IMR-90 (cell line): ENCODE measurements around the gene VWA7. TPM values are rescaled to one million over a fixed set of nuclear protein-coding genes. Genes with fewer than 3 reads are reported as not detected.
A peak's percentile ranks its signal among the peaks of the same experiment; 100 is the strongest.

Experiments
- ATAC-seq: fragments of 200-7000 bp; cut with Tn5 transposase; 2 replicates; pipeline ENCODE4 v1.9.1; 2020; ENCODE audit warnings: low read depth, mild to moderate bottlenecking, moderate library complexity
- BruUV-seq: library from RNA; stranded (reverse); fragments of 400-500 nt; replicated peaks from 2 replicates; lab custom pipeline; 2021; lab: Mats Ljungman, UMichigan
- CTCF ChIA-PET: fragments of 300-600 bp; formaldehyde crosslinking; extraction: SDS; loops from one replicate; lab custom pipeline; 2021; ENCODE audit warnings: antibody characterized with exemption; lab: Yijun Ruan, JAX
- POLR2A ChIA-PET: fragments of 300-600 bp; sonication (Branson Sonifier 250); formaldehyde crosslinking; loops from one replicate; lab custom pipeline; 2022; ENCODE audit warnings: antibody characterized with exemption; ENCODE audit not compliant: unreplicated experiment; lab: Charles Lee
- DNase-seq: peaks from one replicate; pipeline ENCODE4 v3.0.0; 2013
- H2AFZ ChIP-seq: replicated peaks from 2 replicates; pipeline ENCODE3; 2013; ENCODE audit warnings: low read length, mild to moderate bottlenecking; ENCODE audit not compliant: poor library complexity
- H2AK5ac ChIP-seq: 2 replicates; pipeline ENCODE4 v1.6.1; 2013; ENCODE audit warnings: low read depth, low read length, inconsistent platforms
- H2AK9ac ChIP-seq: replicated peaks from 2 replicates; pipeline ENCODE3; 2013; ENCODE audit warnings: mild to moderate bottlenecking, low read depth, low read length, moderate library complexity; ENCODE audit not compliant: poor library complexity
- H2BK120ac ChIP-seq: 2 replicates; pipeline ENCODE4 v1.6.1; 2013; ENCODE audit warnings: low read depth, low read length, inconsistent platforms
- H2BK15ac ChIP-seq: 3 replicates; pipeline ENCODE4 v1.6.1; 2013; ENCODE audit warnings: low read depth, low read length, inconsistent platforms
- H2BK20ac ChIP-seq: 2 replicates; pipeline ENCODE4 v1.6.1; 2013; ENCODE audit warnings: low read depth, mild to moderate bottlenecking, inconsistent platforms, low read length, moderate library complexity
- H2BK5ac ChIP-seq: 2 replicates; pipeline ENCODE4 v1.6.1; 2013; ENCODE audit warnings: mild to moderate bottlenecking, low read depth, low read length, inconsistent platforms; ENCODE audit not compliant: poor library complexity, severe bottlenecking
- H3K14ac ChIP-seq: replicated peaks from 2 replicates; pipeline ENCODE4 v1.6.1; 2013; ENCODE audit warnings: low read depth, low read length, inconsistent platforms
- H3K18ac ChIP-seq: 2 replicates; pipeline ENCODE4 v1.6.1; 2013; ENCODE audit warnings: low read depth, low read length, control low read depth
- H3K23ac ChIP-seq: 2 replicates; pipeline ENCODE4 v1.6.1; 2013; ENCODE audit warnings: low read depth, low read length, inconsistent platforms
- H3K27ac ChIP-seq: 2 replicates; pipeline ENCODE4 v1.5.1; 2013; ENCODE audit warnings: mild to moderate bottlenecking, control low read depth, low read length; ENCODE audit not compliant: insufficient read depth
- H3K27me3 ChIP-seq: 2 replicates; pipeline ENCODE4 v1.6.1; 2013; ENCODE audit warnings: low read length; ENCODE audit not compliant: control insufficient read depth, insufficient read depth
- H3K36me3 ChIP-seq: 2 replicates; pipeline ENCODE4 v1.6.1; 2013; ENCODE audit warnings: low read length, mixed read lengths; ENCODE audit not compliant: control insufficient read depth, insufficient read depth
- H3K4ac ChIP-seq: 2 replicates; pipeline ENCODE4 v1.6.1; 2013; ENCODE audit warnings: low read depth, low read length, inconsistent platforms
- H3K4me1 ChIP-seq: 2 replicates; pipeline ENCODE4 v1.6.1; 2013; ENCODE audit warnings: low read length, mixed read lengths; ENCODE audit not compliant: control insufficient read depth, insufficient read depth
- H3K4me2 ChIP-seq: 2 replicates; pipeline ENCODE4 v1.6.1; 2013; ENCODE audit warnings: low read depth, mild to moderate bottlenecking, control low read depth, low read length, moderate library complexity
- H3K4me3 ChIP-seq: 2 replicates; pipeline ENCODE4 v1.5.1; 2013; ENCODE audit warnings: low read depth, mild to moderate bottlenecking, control low read depth, low read length, moderate library complexity; ENCODE audit not compliant: insufficient read depth
- H3K56ac ChIP-seq: 2 replicates; pipeline ENCODE4 v1.6.1; 2013; ENCODE audit warnings: low read length, inconsistent platforms; ENCODE audit not compliant: insufficient read depth; ENCODE audit errors: extremely low read depth
- H3K79me1 ChIP-seq, 2 experiments: 2 replicates each; pipeline ENCODE4 v1.6.1; 2013; ENCODE audit warnings: low read length in 2 of 2, inconsistent platforms in 1 of 2, low read depth in 1 of 2
- H3K9ac ChIP-seq: 2 replicates; pipeline ENCODE4 v1.6.1; 2013; ENCODE audit warnings: low read depth, low read length, control low read depth
- H3K9me1 ChIP-seq: 2 replicates; pipeline ENCODE4 v1.6.1; 2013; ENCODE audit warnings: low read length, inconsistent platforms; ENCODE audit not compliant: insufficient read depth
- H3K9me3 ChIP-seq: 2 replicates; pipeline ENCODE4 v1.6.1; 2013; ENCODE audit warnings: low read length; ENCODE audit not compliant: control insufficient read depth, insufficient read depth
- H4K20me1 ChIP-seq: 2 replicates; pipeline ENCODE4 v1.6.1; 2013; ENCODE audit warnings: low read length, inconsistent platforms; ENCODE audit not compliant: insufficient read depth
- H4K5ac ChIP-seq: 2 replicates; pipeline ENCODE4 v1.6.1; 2013; ENCODE audit warnings: mild to moderate bottlenecking, low read depth, low read length, control low read depth
- H4K8ac ChIP-seq, 2 experiments: 2 replicates each; pipeline ENCODE4 v1.6.1; 2013; ENCODE audit warnings: low read depth in 2 of 2, low read length in 2 of 2, control low read depth in 1 of 2, inconsistent platforms in 1 of 2
- H4K91ac ChIP-seq: 2 replicates; pipeline ENCODE4 v1.6.1; 2013; ENCODE audit warnings: low read depth, low read length, inconsistent platforms; ENCODE audit not compliant: insufficient read depth
- BHLHE40 ChIP-seq: fragments of 150-350 bp; IDR thresholded peaks from 2 replicates; pipeline ENCODE4 v1.6.1; 2016; ENCODE audit warnings: mild to moderate bottlenecking, low read depth, low read length
- CEBPB ChIP-seq: IDR thresholded peaks from 2 replicates; pipeline ENCODE4 v1.6.1; 2012; ENCODE audit warnings: low read depth, low read length, improper control_type of control experiment
- CHD1 ChIP-seq: IDR thresholded peaks from 2 replicates; pipeline ENCODE4 v1.6.1; 2012; ENCODE audit warnings: low read depth, low read length, improper control_type of control experiment
- CTCF ChIP-seq: conservative IDR thresholded peaks from 2 replicates; pipeline ENCODE4 v1.5.1; 2012; ENCODE audit warnings: mild to moderate bottlenecking, low read depth, low read length, improper control_type of control experiment
- ELK1 ChIP-seq: fragments of 150-350 bp; IDR thresholded peaks from 2 replicates; pipeline ENCODE4 v1.6.1; 2016; ENCODE audit warnings: low read depth, mild to moderate bottlenecking, low read length, moderate library complexity, borderline replicate concordance
- FOS ChIP-seq: fragments of 150-350 bp; IDR thresholded peaks from 2 replicates; pipeline ENCODE4 v1.6.1; 2016; ENCODE audit warnings: low read depth, low read length
- MAFK ChIP-seq: IDR thresholded peaks from 2 replicates; pipeline ENCODE4 v1.6.1; 2012; ENCODE audit warnings: low read depth, low read length, improper control_type of control experiment
- MAZ ChIP-seq: IDR thresholded peaks from 2 replicates; pipeline ENCODE4 v1.6.1; 2012; ENCODE audit warnings: low read depth, mild to moderate bottlenecking, low read length, improper control_type of control experiment, moderate library complexity, borderline replicate concordance
- MXI1 ChIP-seq: IDR thresholded peaks from 2 replicates; pipeline ENCODE4 v1.6.1; 2012; ENCODE audit warnings: low read depth, mild to moderate bottlenecking, low read length, moderate library complexity, borderline replicate concordance
- NFE2L2 ChIP-seq: fragments of 150-350 bp; IDR thresholded peaks from 2 replicates; pipeline ENCODE4 v1.6.1; 2016; ENCODE audit warnings: low read depth, mild to moderate bottlenecking, low read length
- POLR2A ChIP-seq: IDR thresholded peaks from 2 replicates; pipeline ENCODE4 v1.6.1; 2012; ENCODE audit warnings: mild to moderate bottlenecking, low read depth, low read length
- RAD21 ChIP-seq: IDR thresholded peaks from 2 replicates; pipeline ENCODE4 v1.6.1; 2012; ENCODE audit warnings: low read length, improper control_type of control experiment
- RCOR1 ChIP-seq: IDR thresholded peaks from 2 replicates; pipeline ENCODE4 v1.6.1; 2012; ENCODE audit warnings: mild to moderate bottlenecking, low read length, improper control_type of control experiment; ENCODE audit not compliant: insufficient replicate concordance
- SMC3 ChIP-seq: fragments of 150-350 bp; IDR thresholded peaks from 2 replicates; pipeline ENCODE4 v1.6.1; 2016; ENCODE audit warnings: low read depth, mild to moderate bottlenecking, antibody characterized with exemption, low read length, moderate library complexity
- USF2 ChIP-seq: fragments of 150-350 bp; IDR thresholded peaks from 2 replicates; pipeline ENCODE4 v1.6.1; 2017; ENCODE audit warnings: mild to moderate bottlenecking, antibody characterized with exemption, low read length, low read depth
- WGBS, 2 experiments: methylation state at CpG; one replicate each; pipeline versions ENCODE4 v1.1.5 to v1.1.7; 2013; ENCODE audit warnings: missing lambda C conversion rate in 2 of 2; ENCODE audit not compliant: insufficient read length in 1 of 2; ENCODE audit errors: extremely low coverage in 2 of 2; 5-methylcytosine and 5-hydroxymethylcytosine counted together
- dilution Hi-C: fragments of 300-500 bp; cut with HindIII; formaldehyde crosslinking; loops from one replicate; pipeline ENCODE4 v1.14.3; 2018; ENCODE audit warnings: low sequenced_read_pairs; ENCODE audit not compliant: unreplicated experiment
- in situ Hi-C: fragments of 300-500 bp; cut with MboI; formaldehyde crosslinking; loops from 3 replicates; pipeline ENCODE4 v1.14.3; 2019; ENCODE audit warnings: low sequenced_read_pairs, inconsistent platforms, mixed read lengths
- intact Hi-C: fragments of 100-400 bp; cut with micrococcal nuclease; formaldehyde crosslinking; loops from 2 replicates; pipeline ENCODE4 v1.10.0; 2022
- polyA plus RNA-seq, 3 experiments: library from polyadenylated mRNA; depleted of rRNA; stranded (reverse); fragments of >200 nt; gene quantifications; 2 replicates each; pipeline ENCODE4 v1.2.3, GENCODE V29; 2012; ENCODE audit warnings: low replicate concordance in 1 of 3
- total RNA-seq: library from RNA; depleted of rRNA; stranded (reverse); fragments of >200 nt; gene quantifications from 2 replicates; pipeline ENCODE4 v1.2.3, GENCODE V29; 2012

VWA7 gene
- total and polyA plus RNA-seq, 2 of the 4 experiments (the other 2 are of a cell fraction) = under 0.01 to 1.4 TPM

GRCh38 chr6:31826793-31827285 is 49.7 kb upstream of the VWA7 start:
- peak overlapping the region; percentile 93 for H3K27ac ChIP-seq
- H2BK5ac ChIP-seq = peak overlapping the region; percentile 85
- H3K56ac ChIP-seq = peak overlapping the region; percentile 85
- H3K9me1 ChIP-seq = peaks cover 4% of the 10 kb centered on the region; the same call in 1 of the 2 replicates
- H3K27me3 ChIP-seq = no peaks in the 10 kb centered on the region
- in situ Hi-C loops (no loop called here), intact Hi-C loops (loop anchor here (1.0 to 5.0 kb wide), 2 partner anchors 32 to 280 kb away; partner anchors contain the start of genes ATP6V1G2, NFKBIL1 and VARS1), dilution Hi-C loops (no loop called here)
- peak overlapping the region; percentile 97 for H4K5ac ChIP-seq
- H4K91ac ChIP-seq = peak overlapping the region; percentile 92
- peak overlapping the region; percentile 64; the same call in 2 of the 3 replicates for H2BK15ac ChIP-seq
- peak overlapping the region; percentile 82 for H3K18ac ChIP-seq
- no peak for DNase-seq
- peak overlapping the region; percentile 38; the same call in 1 of the 2 replicates for H2AK5ac ChIP-seq
- H2BK120ac ChIP-seq = peak overlapping the region; percentile 71
- peak overlapping the region; percentile 5; the same call in 1 of the 2 replicates for H2BK20ac ChIP-seq
- H3K23ac ChIP-seq = peak overlapping the region; percentile 91
- H3K9me3 ChIP-seq = no peaks in the 10 kb centered on the region
- H3K9ac ChIP-seq = peak overlapping the region; percentile 90
- no peaks in the 10 kb centered on the region for H3K36me3 ChIP-seq
- WGBS, 2 experiments = 0% methylated on average over 4 of the region's 13 CpGs; no CpG with 5 or more reads in 1 of the 2 experiments
- POLR2A ChIA-PET = interaction anchor here (0.5 to 1.5 kb wide), 7 partner anchors 12 to 120 kb away, joined by 3 to 10 read pairs (median 4); partner anchors contain the start of genes HSPA1A, HSPA1L, LSM2 and LY6G6F
- BruUV-seq = no TSS peak
- H3K4me3 ChIP-seq = peak overlapping the region; percentile 45
- H4K20me1 ChIP-seq = peaks cover 9% of the 10 kb centered on the region
- peak overlapping the region; percentile 97 to 98 for H4K8ac ChIP-seq
- peak overlapping the region; percentile 88 for H2AK9ac ChIP-seq
- H2AFZ ChIP-seq = peak overlapping the region; percentile 88
- H3K4ac ChIP-seq = peak overlapping the region; percentile 97
- ATAC-seq = peak; percentile 55
- CTCF ChIA-PET = interaction anchor here (1.3 kb wide), 1 partner anchor 31 kb away, joined by 4 read pairs; the partner anchor contains the start of gene VARS1
- peak overlapping the region; percentile 96 for H3K14ac ChIP-seq
- H3K4me1 ChIP-seq = peaks cover 9% of the 10 kb centered on the region
- peaks cover 9 to 30% of the 10 kb centered on the region in 2 experiments; a peak in 3 of 4 replicates for H3K79me1 ChIP-seq
- H3K4me2 ChIP-seq = peak overlapping the region; percentile 83
- no peak for TF ChIP-seq NFE2L2
- TF ChIP-seq RAD21 = no peak
- no peak for TF ChIP-seq BHLHE40
- no peak for TF ChIP-seq MAFK
- TF ChIP-seq CEBPB = no peak
- TF ChIP-seq ELK1 = no peak
- TF ChIP-seq FOS = no peak
- TF ChIP-seq CHD1 = no peak
- no peak; the same call in 1 of the 2 replicates for TF ChIP-seq MAZ
- no peak; the same call in 1 of the 2 replicates for TF ChIP-seq MXI1
- no peak for TF ChIP-seq CTCF
- no peak for TF ChIP-seq RCOR1
- TF ChIP-seq POLR2A = no peak
- no peak for TF ChIP-seq SMC3
- TF ChIP-seq USF2 = no peak
